ENCODE data around the gene UQCRHL. TPM values are rescaled to one million over a fixed set of nuclear protein-coding genes. Genes with fewer than 3 reads are reported as not detected.

Gene UQCRHL
- total and polyA plus RNA-seq, 10 of the 15 experiments (the other 5 are each of a cell fraction or from before 2014, with no cell fraction given) = 1.4 to 17.3 (median 5.7) TPM

GRCh38 chr1:15848929-15849774 lies 41.7 kb upstream of the UQCRHL start (continued):
- no peak for TF ChIP-seq PKNOX1 (IDR thresholded peaks at IDR 0.05)
- no peak for TF ChIP-seq SRF (IDR thresholded peaks at IDR 0.05; ENCODE audit: low read depth in 2 of 2, low read length in 2 of 2)
- TF ChIP-seq MEF2B (IDR thresholded peaks at IDR 0.05; ENCODE audit: partially characterized antibody, poor library complexity, severe bottlenecking) = no peak
- TF ChIP-seq MXI1 (IDR thresholded peaks at IDR 0.05; ENCODE audit: low read depth, low read length) = no peak
- no peak for TF ChIP-seq ZBTB33 (IDR thresholded peaks at IDR 0.05)
- peak; percentile 95 for TF ChIP-seq IKZF1 (conservative IDR thresholded peaks at IDR 0.05)
- TF ChIP-seq IRF3 (IDR thresholded peaks at IDR 0.05) = no peak
- TF ChIP-seq, protein P1, sequence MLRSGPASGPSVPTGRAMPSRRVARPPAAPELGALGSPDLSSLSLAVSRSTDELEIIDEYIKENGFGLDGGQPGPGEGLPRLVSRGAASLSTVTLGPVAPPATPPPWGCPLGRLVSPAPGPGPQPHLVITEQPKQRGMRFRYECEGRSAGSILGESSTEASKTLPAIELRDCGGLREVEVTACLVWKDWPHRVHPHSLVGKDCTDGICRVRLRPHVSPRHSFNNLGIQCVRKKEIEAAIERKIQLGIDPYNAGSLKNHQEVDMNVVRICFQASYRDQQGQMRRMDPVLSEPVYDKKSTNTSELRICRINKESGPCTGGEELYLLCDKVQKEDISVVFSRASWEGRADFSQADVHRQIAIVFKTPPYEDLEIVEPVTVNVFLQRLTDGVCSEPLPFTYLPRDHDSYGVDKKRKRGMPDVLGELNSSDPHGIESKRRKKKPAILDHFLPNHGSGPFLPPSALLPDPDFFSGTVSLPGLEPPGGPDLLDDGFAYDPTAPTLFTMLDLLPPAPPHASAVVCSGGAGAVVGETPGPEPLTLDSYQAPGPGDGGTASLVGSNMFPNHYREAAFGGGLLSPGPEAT (IDR thresholded peaks at IDR 0.05; ENCODE audit: low read depth) = peak; percentile 81
- TF ChIP-seq SKIL (IDR thresholded peaks at IDR 0.05; ENCODE audit: low read depth, poor library complexity, severe bottlenecking) = peak; percentile 16
- TF ChIP-seq ESRRA (IDR thresholded peaks at IDR 0.05; ENCODE audit: low read length) = no peak
- TF ChIP-seq CREM (IDR thresholded peaks at IDR 0.05; ENCODE audit: low read depth) = peak; percentile 29; the same call in 1 of the 2 replicates
- TF ChIP-seq NR2C1 (IDR thresholded peaks at IDR 0.05) = no peak
- TF ChIP-seq SMAD5 (IDR thresholded peaks at IDR 0.05; ENCODE audit: low read depth) = 0 out of 2 replicates have a peak, but pooled peaks have one; percentile 24
- TF ChIP-seq USF1 (IDR thresholded peaks at IDR 0.05; ENCODE audit: borderline replicate concordance, extremely low read length, insufficient read depth, low read depth, low read length) = no peak
- 0 out of 2 replicates have a peak, but pooled peaks have one; percentile 17 for TF ChIP-seq POLR2AphosphoS2 (IDR thresholded peaks at IDR 0.05; ENCODE audit: low read depth, low read length)
- TF ChIP-seq FOXM1 (IDR thresholded peaks at IDR 0.05; ENCODE audit: low read depth, low read length) = peak; percentile 45; the same call in 1 of the 2 replicates
- TF ChIP-seq GATAD2B (conservative IDR thresholded peaks at IDR 0.05; ENCODE audit: low read depth) = peak; percentile 67; the same call in 1 of the 2 replicates
- TF ChIP-seq RBBP5 (conservative IDR thresholded peaks at IDR 0.05) = no peak
- TF ChIP-seq RCOR1 (conservative IDR thresholded peaks at IDR 0.05; ENCODE audit: low read depth, low read length) = 0 out of 2 replicates have a peak, but pooled peaks have one; percentile 23
- no peak for TF ChIP-seq NR2C2 (IDR thresholded peaks at IDR 0.05; ENCODE audit: borderline replicate concordance, control insufficient read depth, insufficient read length, low read depth)
